Endothelial cell of umbilical vein (primary cell): Measurements from ENCODE around the gene CYP4V2. TPM values are rescaled to one million over a fixed set of nuclear protein-coding genes. Genes with fewer than 3 reads are reported as not detected.

Experiments used
- BruUV-seq: library from RNA; stranded (reverse); fragments of 400-500 nt; replicated peaks from 2 replicates; lab custom pipeline; 2021; lab: Mats Ljungman, UMichigan
- CTCF ChIA-PET: fragments of 300-600, 350-600 bp; sonication (Branson Sonifier 250); formaldehyde crosslinking; loops from one replicate; lab custom pipeline; 2021; ENCODE audit warnings: antibody characterized with exemption, inconsistent platforms; lab: Charles Lee
- POLR2A ChIA-PET: fragments of 300-600, 350-600 bp; sonication (Branson Sonifier 250); formaldehyde crosslinking; loops from one replicate; lab custom pipeline; 2021; ENCODE audit warnings: antibody characterized with exemption, inconsistent platforms; lab: Charles Lee
- DNase-seq: peaks from one replicate; pipeline ENCODE4 v3.0.0-alpha.2; 2011; ENCODE audit warnings: low read depth, low spot score
- FAIRE-seq: peaks from 2 replicates; lab custom pipeline; 2011; peaks lifted over from hg19 to GRCh38; lab: Jason Lieb, UNC
- H2AFZ ChIP-seq: 2 replicates; pipeline ENCODE4 v1.6.0; 2012; ENCODE audit warnings: low read depth, low read length, control low read depth, inconsistent platforms
- H3K27ac ChIP-seq: 2 replicates; pipeline ENCODE4 v1.5.1; 2011; ENCODE audit warnings: low read depth, mild to moderate bottlenecking, control low read depth, low read length, moderate library complexity; ENCODE audit not compliant: insufficient read depth
- H3K27me3 ChIP-seq, 2 experiments: 2 replicates each; pipeline versions ENCODE4 v1.6.0 to v1.6.1; 2011; ENCODE audit warnings: low read length in 2 of 2, mixed read lengths in 1 of 2; ENCODE audit not compliant: control insufficient read depth in 2 of 2, insufficient read depth in 2 of 2
- H3K36me3 ChIP-seq, 2 experiments: 2 replicates in 1 of 2; 3 replicates in 1 of 2; pipeline ENCODE4 v1.5.1; 2011; ENCODE audit warnings: low read length in 2 of 2, mild to moderate bottlenecking in 1 of 2, moderate library complexity in 1 of 2; ENCODE audit not compliant: control insufficient read depth in 2 of 2, insufficient read depth in 2 of 2; ENCODE audit errors: extremely low read depth in 1 of 2
- H3K4me1 ChIP-seq: 3 replicates; pipeline ENCODE4 v1.5.1; 2011; ENCODE audit warnings: mild to moderate bottlenecking, low read length; ENCODE audit not compliant: control insufficient read depth, insufficient read depth; ENCODE audit errors: extremely low read depth
- H3K4me2 ChIP-seq: 2 replicates; pipeline ENCODE4 v1.6.1; 2011; ENCODE audit warnings: low read length, control low read depth, mixed read lengths; ENCODE audit not compliant: insufficient read depth
- H3K4me3 ChIP-seq, 3 experiments: fragments of 200-600 bp in 1 of 3; sonication (generic), shearing (Covaris generic) in 1 of 3; replicated peaks in 1 of 3; 2 replicates each; pipeline ENCODE4 v1.5.1; 2011 to 2016; ENCODE audit warnings: control low read depth in 3 of 3, low read length in 3 of 3, mild to moderate bottlenecking in 2 of 3, inconsistent platforms in 1 of 3, low read depth in 1 of 3, moderate library complexity in 1 of 3; ENCODE audit not compliant: insufficient read depth in 1 of 3
- H3K79me2 ChIP-seq: 2 replicates; pipeline ENCODE4 v1.6.0; 2012; ENCODE audit warnings: low read length, inconsistent platforms; ENCODE audit not compliant: control insufficient read depth, insufficient read depth
- H3K9ac ChIP-seq: replicated peaks from 2 replicates; pipeline ENCODE3; 2011; ENCODE audit warnings: low read length, control low read depth; ENCODE audit not compliant: insufficient read depth; ENCODE audit errors: extremely low read depth
- H3K9me1 ChIP-seq: replicated peaks from 3 replicates; pipeline ENCODE4 v1.6.0; 2011; ENCODE audit warnings: mild to moderate bottlenecking, low read length; ENCODE audit not compliant: control insufficient read depth, insufficient read depth; ENCODE audit errors: extremely low read depth
- H3K9me3 ChIP-seq: replicated peaks from 2 replicates; pipeline ENCODE4 v1.5.1; 2012; ENCODE audit warnings: low read length, inconsistent platforms; ENCODE audit not compliant: control insufficient read depth, insufficient read depth
- H4K20me1 ChIP-seq: replicated peaks from 2 replicates; pipeline ENCODE3; 2011; ENCODE audit warnings: mild to moderate bottlenecking, low read length; ENCODE audit not compliant: control insufficient read depth, insufficient read depth; ENCODE audit errors: extremely low read depth
- EZH2 ChIP-seq: IDR thresholded peaks from 2 replicates; pipeline ENCODE4 v1.6.1; 2012; ENCODE audit warnings: borderline replicate concordance, low read depth, mild to moderate bottlenecking, moderate library complexity, low read length, inconsistent platforms; ENCODE audit not compliant: severe bottlenecking
- FOS ChIP-seq: IDR thresholded peaks from 2 replicates; pipeline ENCODE4 v1.6.1; 2011; ENCODE audit warnings: mild to moderate bottlenecking, low read length, moderate library complexity, borderline replicate concordance; ENCODE audit not compliant: insufficient read depth
- GATA2 ChIP-seq: IDR thresholded peaks from 2 replicates; pipeline ENCODE4 v1.7.0; 2011; ENCODE audit warnings: low read depth, mild to moderate bottlenecking, moderate library complexity, mixed read lengths, low read length; ENCODE audit not compliant: insufficient read length, insufficient read depth
- JUN ChIP-seq: IDR thresholded peaks from 2 replicates; pipeline ENCODE4 v1.6.1; 2011; ENCODE audit warnings: borderline replicate concordance, low read depth; ENCODE audit not compliant: insufficient read length, insufficient read depth
- MYC ChIP-seq: IDR thresholded peaks from one replicate; pipeline ENCODE4 v1.6.1; 2011; ENCODE audit warnings: mild to moderate bottlenecking, low read depth, low read length
- POLR2A ChIP-seq: IDR thresholded peaks from 2 replicates; pipeline ENCODE4 v1.6.1; 2012; ENCODE audit warnings: low read depth, mild to moderate bottlenecking, control low read depth, low read length
- POLR2AphosphoS5 ChIP-seq: IDR thresholded peaks from 2 replicates; pipeline ENCODE4 v1.6.1; 2012; ENCODE audit warnings: low read depth, mild to moderate bottlenecking, control low read depth, low read length, moderate library complexity; ENCODE audit not compliant: insufficient read depth
- dilution Hi-C: fragments of 300-500 bp; cut with MboI; formaldehyde crosslinking; loops from one replicate; pipeline ENCODE4 v1.15.0; 2019; ENCODE audit warnings: low sequenced_read_pairs; ENCODE audit not compliant: extremely low pct_ligation_motif_present
- intact Hi-C: fragments of 100-400 bp; cut with micrococcal nuclease; formaldehyde crosslinking; loops from one replicate; pipeline ENCODE4 v1.10.0; 2022
- polyA plus RNA-seq, 4 experiments: library from polyadenylated mRNA; depleted of rRNA in 3 of 4; stranded (reverse) in 3 of 4; unstranded in 1 of 4; fragments of >200 nt; gene quantifications; 2 replicates each; pipeline versions ENCODE4 v1.2.1 to v1.2.3, GENCODE V29; 2011 to 2012; ENCODE audit warnings: missing spikeins in 1 of 4
- total RNA-seq: library from RNA; stranded (reverse); gene quantifications from 2 replicates; pipeline ENCODE4 v1.2.3, GENCODE V29; 2021
- TF ChIP-seq, protein P1 (sequence below): IDR thresholded peaks from 2 replicates; pipeline ENCODE4 v1.6.1; 2011; ENCODE audit not compliant: insufficient read depth, insufficient read length
- TF ChIP-seq, protein P2 (sequence below), 2 donors: IDR thresholded peaks; 1 replicate in 1 of 2; 2 replicates in 1 of 2; pipeline ENCODE4 v1.5.1; 2011; ENCODE audit warnings: low read length in 2 of 2, mild to moderate bottlenecking in 2 of 2, moderate library complexity in 2 of 2, control low read depth in 1 of 2, inconsistent platforms in 1 of 2, low read depth in 1 of 2; ENCODE audit not compliant: insufficient read depth in 1 of 2; ENCODE audit errors: extremely low read depth in 1 of 2

The CYP4V2 gene
- total and polyA plus RNA-seq, 2 donors (not counting 3 experiments of a cell fraction or from before 2014, with no cell fraction given), result 0.28 to 1.7 TPM

DNA sequence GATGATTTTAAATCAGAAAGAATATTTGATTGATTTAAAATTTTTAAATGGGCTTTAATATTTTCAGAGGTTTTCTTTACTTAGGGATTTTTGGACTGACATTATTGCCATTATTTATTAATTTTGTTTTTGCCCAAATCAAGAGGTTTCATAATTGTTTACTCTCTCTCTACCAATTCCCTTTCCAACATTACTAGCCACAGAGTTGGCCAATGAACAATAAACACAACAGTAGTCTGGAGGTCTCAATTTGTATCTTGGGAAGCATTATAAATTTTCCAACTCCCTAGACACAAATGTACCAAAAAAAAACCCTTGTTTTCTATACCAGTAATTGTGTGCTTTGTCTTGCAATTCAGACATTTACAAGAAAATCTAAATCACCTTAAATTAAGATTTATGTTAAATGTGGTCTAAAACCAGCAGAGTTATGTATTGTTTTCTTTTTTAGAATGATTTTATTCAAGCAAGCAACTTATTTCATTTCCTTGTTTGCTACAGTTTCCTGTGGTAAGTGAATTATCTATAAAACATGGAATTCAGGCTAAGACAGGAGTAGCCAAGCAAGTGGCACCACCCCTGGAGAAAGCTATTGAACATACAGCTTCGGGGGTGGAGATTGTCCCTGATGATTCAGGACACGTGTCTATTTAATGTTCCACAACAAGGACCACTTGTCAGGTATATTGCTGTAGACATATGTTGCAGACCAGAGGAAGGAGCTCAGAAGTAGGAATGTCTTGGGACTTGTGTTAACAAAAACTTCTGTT, 36.6 kb downstream of the CYP4V2 start:
- H3K4me3 ChIP-seq, result no peak overlapping the region
- dilution Hi-C loops, result no loop called here
- CTCF ChIA-PET, result no interaction called here
- H3K36me3 ChIP-seq, result no peaks in the 10 kb centered on the region
- POLR2A ChIA-PET, result no interaction called here
- H3K4me1 ChIP-seq, result no peaks in the 10 kb centered on the region
- intact Hi-C loops, result no loop called here
- H3K27ac ChIP-seq, result no peak overlapping the region
- no peaks in the 10 kb centered on the region for H3K9me3 ChIP-seq
- no peaks in the 10 kb centered on the region for H3K79me2 ChIP-seq
- no peaks in the 10 kb centered on the region for H3K9me1 ChIP-seq
- H3K4me2 ChIP-seq, result no peak overlapping the region
- no TSS peak for BruUV-seq
- no peak overlapping the region for H2AFZ ChIP-seq
- DNase-seq, result no peak
- no peaks in the 10 kb centered on the region for H3K27me3 ChIP-seq
- TF ChIP-seq POLR2A (no peak), JUN (no peak), POLR2AphosphoS5 (no peak), MYC (no peak), EZH2 (no peak), GATA2 (no peak), FOS (no peak)
- TF ChIP-seq, protein P1, sequence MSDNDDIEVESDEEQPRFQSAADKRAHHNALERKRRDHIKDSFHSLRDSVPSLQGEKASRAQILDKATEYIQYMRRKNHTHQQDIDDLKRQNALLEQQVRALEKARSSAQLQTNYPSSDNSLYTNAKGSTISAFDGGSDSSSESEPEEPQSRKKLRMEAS, result no peak
- TF ChIP-seq, protein P2, sequence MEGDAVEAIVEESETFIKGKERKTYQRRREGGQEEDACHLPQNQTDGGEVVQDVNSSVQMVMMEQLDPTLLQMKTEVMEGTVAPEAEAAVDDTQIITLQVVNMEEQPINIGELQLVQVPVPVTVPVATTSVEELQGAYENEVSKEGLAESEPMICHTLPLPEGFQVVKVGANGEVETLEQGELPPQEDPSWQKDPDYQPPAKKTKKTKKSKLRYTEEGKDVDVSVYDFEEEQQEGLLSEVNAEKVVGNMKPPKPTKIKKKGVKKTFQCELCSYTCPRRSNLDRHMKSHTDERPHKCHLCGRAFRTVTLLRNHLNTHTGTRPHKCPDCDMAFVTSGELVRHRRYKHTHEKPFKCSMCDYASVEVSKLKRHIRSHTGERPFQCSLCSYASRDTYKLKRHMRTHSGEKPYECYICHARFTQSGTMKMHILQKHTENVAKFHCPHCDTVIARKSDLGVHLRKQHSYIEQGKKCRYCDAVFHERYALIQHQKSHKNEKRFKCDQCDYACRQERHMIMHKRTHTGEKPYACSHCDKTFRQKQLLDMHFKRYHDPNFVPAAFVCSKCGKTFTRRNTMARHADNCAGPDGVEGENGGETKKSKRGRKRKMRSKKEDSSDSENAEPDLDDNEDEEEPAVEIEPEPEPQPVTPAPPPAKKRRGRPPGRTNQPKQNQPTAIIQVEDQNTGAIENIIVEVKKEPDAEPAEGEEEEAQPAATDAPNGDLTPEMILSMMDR (IDR thresholded peaks at IDR 0.05; ENCODE audit: extremely low read depth in 1 of 2, insufficient read depth in 1 of 2, low read depth in 1 of 2, low read length in 2 of 2), result no peak
- no peak for FAIRE-seq
- H3K9ac ChIP-seq, result no peak overlapping the region
- H4K20me1 ChIP-seq, result no peaks in the 10 kb centered on the region
